ENCODE measurements around the gene ARMC2. TPM values are rescaled to one million over a fixed set of nuclear protein-coding genes. Genes with fewer than 3 reads are reported as not detected.
A peak's percentile ranks its signal among the peaks of the same experiment; 100 is the strongest.

The ARMC2 gene
- total RNA-seq, 1 donor = 1.4 TPM

DNA sequence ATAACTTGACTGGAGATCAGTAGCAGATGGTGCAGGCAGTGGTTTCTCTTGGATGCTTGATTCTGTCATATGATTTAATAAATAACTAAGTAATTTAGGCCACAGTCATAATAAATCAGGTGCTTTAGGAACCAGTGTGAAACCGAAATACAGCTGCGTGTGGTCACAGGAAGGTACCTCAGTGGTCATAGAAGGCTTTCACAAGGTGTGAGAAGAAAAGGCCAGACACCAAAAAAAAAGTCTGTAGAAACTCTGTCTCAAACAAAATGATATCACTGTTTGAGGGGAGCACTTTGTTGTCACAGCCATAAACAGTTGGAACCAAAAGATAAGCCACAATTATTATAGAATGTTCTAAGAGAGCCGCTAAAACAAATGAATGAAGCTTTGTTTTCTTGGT lies 56.5 kb downstream of the ARMC2 start:
- Histone ChIP-seq H4K20me1 (ENCODE audit: insufficient read depth, low read length) (no peaks in the 10 kb centered on the region), H3K27me3 (ENCODE audit: insufficient read depth, low read length) (no peaks in the 10 kb centered on the region)

DNA sequence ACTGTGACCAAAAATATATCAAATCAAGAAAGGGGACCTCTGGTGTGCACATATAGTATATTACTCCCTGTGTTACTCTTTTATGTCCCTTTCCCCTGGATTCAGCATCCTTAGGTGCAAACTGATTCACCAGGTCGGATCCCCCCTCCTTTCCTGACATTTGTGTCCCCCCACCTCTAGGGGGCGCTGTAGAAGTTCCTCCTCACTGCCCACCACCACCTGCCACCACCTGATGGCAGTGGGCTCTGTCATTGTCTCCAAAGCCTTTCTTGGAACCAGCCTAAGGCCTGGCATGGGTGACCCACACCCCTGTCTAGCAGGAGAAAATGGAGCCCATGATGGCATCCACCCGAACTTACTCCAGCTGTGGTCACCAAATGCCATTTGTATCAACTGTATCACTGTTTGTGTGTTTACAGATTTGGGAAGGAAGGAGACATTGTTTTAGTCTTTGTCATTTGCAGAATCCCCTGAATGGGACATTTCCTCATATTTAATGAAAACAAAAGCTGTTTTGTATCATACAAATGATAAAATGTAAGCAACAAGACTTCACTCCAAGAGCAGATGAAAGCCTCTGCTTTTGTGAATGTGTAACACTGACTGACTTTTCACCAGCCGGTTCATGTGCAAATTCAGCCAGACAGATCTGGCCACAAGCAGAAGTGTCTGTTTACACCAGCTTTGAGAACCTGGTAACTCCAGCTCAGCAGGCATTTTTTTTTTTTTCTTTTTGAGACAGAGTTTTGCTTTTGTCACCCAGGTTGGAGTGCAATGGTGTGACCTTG lies 66.2 kb downstream of the ARMC2 start:
- Histone ChIP-seq H3K36me3 (ENCODE audit: insufficient read depth, low read length) (no peaks in the 10 kb centered on the region), H3K79me2 (ENCODE audit: insufficient read depth, low read length) (no peaks in the 10 kb centered on the region), H3K27ac (ENCODE audit: low read depth, low read length) (no peak overlapping the region), H3K4me1 (ENCODE audit: insufficient read depth, low read length) (no peaks in the 10 kb centered on the region), H4K20me1 (ENCODE audit: insufficient read depth, low read length) (no peaks in the 10 kb centered on the region), H2AFZ (ENCODE audit: low read length) (no peak overlapping the region), H3K9me3 (ENCODE audit: low read depth, low read length) (no peaks in the 10 kb centered on the region), H3K4me3 (ENCODE audit: insufficient read depth, low read length) (no peak overlapping the region), H3K27me3 (ENCODE audit: insufficient read depth, low read length) (no peaks in the 10 kb centered on the region), H3K4me2 (ENCODE audit: insufficient read depth, low read length) (no peak overlapping the region)
- DNase-seq (ENCODE audit: insufficient read length, low spot score, missing footprints) = no peak
- TF ChIP-seq, protein P1, sequence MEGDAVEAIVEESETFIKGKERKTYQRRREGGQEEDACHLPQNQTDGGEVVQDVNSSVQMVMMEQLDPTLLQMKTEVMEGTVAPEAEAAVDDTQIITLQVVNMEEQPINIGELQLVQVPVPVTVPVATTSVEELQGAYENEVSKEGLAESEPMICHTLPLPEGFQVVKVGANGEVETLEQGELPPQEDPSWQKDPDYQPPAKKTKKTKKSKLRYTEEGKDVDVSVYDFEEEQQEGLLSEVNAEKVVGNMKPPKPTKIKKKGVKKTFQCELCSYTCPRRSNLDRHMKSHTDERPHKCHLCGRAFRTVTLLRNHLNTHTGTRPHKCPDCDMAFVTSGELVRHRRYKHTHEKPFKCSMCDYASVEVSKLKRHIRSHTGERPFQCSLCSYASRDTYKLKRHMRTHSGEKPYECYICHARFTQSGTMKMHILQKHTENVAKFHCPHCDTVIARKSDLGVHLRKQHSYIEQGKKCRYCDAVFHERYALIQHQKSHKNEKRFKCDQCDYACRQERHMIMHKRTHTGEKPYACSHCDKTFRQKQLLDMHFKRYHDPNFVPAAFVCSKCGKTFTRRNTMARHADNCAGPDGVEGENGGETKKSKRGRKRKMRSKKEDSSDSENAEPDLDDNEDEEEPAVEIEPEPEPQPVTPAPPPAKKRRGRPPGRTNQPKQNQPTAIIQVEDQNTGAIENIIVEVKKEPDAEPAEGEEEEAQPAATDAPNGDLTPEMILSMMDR (IDR thresholded peaks at IDR 0.05; ENCODE audit: extremely low read depth, low read depth, low read length) = peak; percentile 48

More for the DNA sequence above, 56.5 kb downstream of the ARMC2 start:
- Histone ChIP-seq H3K79me2 (ENCODE audit: insufficient read depth, low read length) (no peaks in the 10 kb centered on the region), H3K4me2 (ENCODE audit: insufficient read depth, low read length) (no peak overlapping the region), H2AFZ (ENCODE audit: low read length) (no peak overlapping the region), H3K4me1 (ENCODE audit: insufficient read depth, low read length) (peaks cover 5% of the 10 kb centered on the region), H3K36me3 (ENCODE audit: insufficient read depth, low read length) (no peaks in the 10 kb centered on the region), H3K9me3 (ENCODE audit: low read depth, low read length) (no peaks in the 10 kb centered on the region), H3K4me3 (ENCODE audit: insufficient read depth, low read length) (no peak overlapping the region), H3K27ac (ENCODE audit: low read depth, low read length) (no peak overlapping the region)
- no peak for DNase-seq (ENCODE audit: insufficient read length, low spot score, missing footprints)
- TF ChIP-seq, protein P1 (IDR thresholded peaks at IDR 0.05; ENCODE audit: extremely low read depth, low read depth, low read length) = no peak

GRCh38 chr6:108915258-108915657 lies 67.0 kb downstream of the ARMC2 start:
- Histone ChIP-seq H3K4me3 (ENCODE audit: insufficient read depth, low read length) (no peak overlapping the region), H3K27ac (ENCODE audit: low read depth, low read length) (no peak overlapping the region), H3K36me3 (ENCODE audit: insufficient read depth, low read length) (no peaks in the 10 kb centered on the region), H3K4me2 (ENCODE audit: insufficient read depth, low read length) (no peak overlapping the region), H3K79me2 (ENCODE audit: insufficient read depth, low read length) (no peaks in the 10 kb centered on the region), H3K27me3 (ENCODE audit: insufficient read depth, low read length) (no peaks in the 10 kb centered on the region), H3K4me1 (ENCODE audit: insufficient read depth, low read length) (no peaks in the 10 kb centered on the region), H3K9me3 (ENCODE audit: low read depth, low read length) (no peaks in the 10 kb centered on the region), H4K20me1 (ENCODE audit: insufficient read depth, low read length) (no peaks in the 10 kb centered on the region), H2AFZ (ENCODE audit: low read length) (no peak overlapping the region)
- no peak for DNase-seq (ENCODE audit: insufficient read length, low spot score, missing footprints)
- TF ChIP-seq, protein P1 (IDR thresholded peaks at IDR 0.05; ENCODE audit: extremely low read depth, low read depth, low read length) = no peak

DNA sequence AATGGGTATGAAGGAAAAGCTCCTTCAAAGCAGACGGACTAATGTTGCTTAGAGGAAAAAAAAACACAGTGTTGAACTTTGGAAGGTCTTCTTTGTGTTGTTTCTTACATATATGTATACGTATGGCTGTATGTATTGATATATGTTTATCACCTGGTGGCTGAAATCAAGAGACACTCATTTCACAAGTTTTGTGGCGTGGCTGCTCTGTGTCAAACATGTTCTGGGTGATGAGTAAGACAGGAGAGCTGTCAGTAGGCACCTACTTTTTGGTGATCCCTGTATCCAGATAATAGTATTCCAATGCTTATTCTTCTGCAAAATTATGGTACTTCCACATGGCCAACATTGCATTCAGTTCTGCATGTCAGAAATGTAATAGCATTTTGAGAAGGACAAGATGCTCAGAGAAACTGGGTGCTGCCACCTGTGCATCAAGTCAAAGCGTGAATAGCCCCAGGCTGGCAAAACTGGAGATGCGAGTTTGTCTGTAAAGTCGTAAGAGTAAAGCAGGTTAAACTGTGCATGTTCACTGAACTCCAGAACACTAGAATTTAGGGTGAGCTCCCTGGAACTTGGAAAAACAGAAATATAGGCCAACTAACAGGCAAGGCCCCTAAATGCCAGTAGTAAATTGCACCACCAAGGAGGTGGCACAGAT lies 67.9 kb downstream of the ARMC2 start:
- TF ChIP-seq, protein P1 (IDR thresholded peaks at IDR 0.05; ENCODE audit: extremely low read depth, low read depth, low read length) = no peak
- no peaks in the 10 kb centered on the region for H3K79me2 ChIP-seq (ENCODE audit: insufficient read depth, low read length)
- H2AFZ ChIP-seq (ENCODE audit: low read length) = no peak overlapping the region
- no peaks in the 10 kb centered on the region for H4K20me1 ChIP-seq (ENCODE audit: insufficient read depth, low read length)
- DNase-seq (ENCODE audit: insufficient read length, low spot score, missing footprints) = no peak
- H3K27ac ChIP-seq (ENCODE audit: low read depth, low read length) = no peak overlapping the region
- H3K36me3 ChIP-seq (ENCODE audit: insufficient read depth, low read length) = no peaks in the 10 kb centered on the region
- no peak overlapping the region for H3K4me3 ChIP-seq (ENCODE audit: insufficient read depth, low read length)
- no peaks in the 10 kb centered on the region for H3K27me3 ChIP-seq (ENCODE audit: insufficient read depth, low read length)
- H3K4me2 ChIP-seq (ENCODE audit: insufficient read depth, low read length) = no peak overlapping the region
- H3K4me1 ChIP-seq (ENCODE audit: insufficient read depth, low read length) = peaks cover 4% of the 10 kb centered on the region
- no peaks in the 10 kb centered on the region for H3K9me3 ChIP-seq (ENCODE audit: low read depth, low read length)
